Natural killer cell (primary cell): Measurements from ENCODE around the gene GPBAR1. TPM values are rescaled to one million over a fixed set of nuclear protein-coding genes. Genes with fewer than 3 reads are reported as not detected.

Source experiments
- ATAC-seq, 3 donors: fragments of 150-1000 bp in 2 of 3; fragments of 200-7000 bp in 1 of 3; cut with Tn5 transposase; 1 replicate in 1 of 3; 2 replicates in 2 of 3; pipeline ENCODE4 v1.10.0; 2021; ENCODE audit warnings: mild to moderate bottlenecking in 2 of 3, moderate library complexity in 2 of 3
- DNase-seq, 2 donors: peaks; one replicate each; pipeline versions ENCODE4 v3.0.0 to v3.0.0-alpha.2; 2013 to 2021; ENCODE audit warnings: mixed read lengths in 1 of 2
- H3K27ac ChIP-seq: one replicate; pipeline ENCODE4 v1.5.1; 2013; ENCODE audit warnings: mild to moderate bottlenecking, low read length
- H3K27me3 ChIP-seq: one replicate; pipeline ENCODE4 v1.6.1; 2013; ENCODE audit warnings: low read length; ENCODE audit not compliant: control insufficient read depth, insufficient read depth
- H3K36me3 ChIP-seq: one replicate; pipeline ENCODE4 v1.6.1; 2013; ENCODE audit warnings: low read length; ENCODE audit not compliant: control insufficient read depth, insufficient read depth
- H3K4me1 ChIP-seq: one replicate; pipeline ENCODE4 v1.6.1; 2013; ENCODE audit warnings: low read length; ENCODE audit not compliant: control insufficient read depth, insufficient read depth
- H3K4me3 ChIP-seq: one replicate; pipeline ENCODE4 v1.5.1; 2013; ENCODE audit warnings: low read length
- H3K9me3 ChIP-seq: one replicate; pipeline ENCODE4 v1.6.1; 2013; ENCODE audit warnings: low read length; ENCODE audit not compliant: control insufficient read depth, insufficient read depth
- H3K27ac Mint-ChIP-seq, 2 donors: one replicate each; pipeline ENCODE4 v1.8.0; 2022; ENCODE audit warnings: mild to moderate bottlenecking in 2 of 2, mixed read lengths in 2 of 2, moderate library complexity in 1 of 2
- H3K27me3 Mint-ChIP-seq, 2 donors: one replicate each; pipeline ENCODE4 v1.8.0; 2022; ENCODE audit warnings: low read depth in 2 of 2, mixed read lengths in 2 of 2
- H3K36me3 Mint-ChIP-seq: one replicate; pipeline ENCODE4 v1.8.0; 2022; ENCODE audit warnings: mixed read lengths
- H3K4me1 Mint-ChIP-seq, 2 donors: one replicate each; pipeline ENCODE4 v1.8.0; 2022; ENCODE audit warnings: mixed read lengths in 2 of 2
- H3K4me3 Mint-ChIP-seq: one replicate; pipeline ENCODE4 v1.8.0; 2022; ENCODE audit warnings: mild to moderate bottlenecking, moderate library complexity, mixed read lengths
- H3K9me3 Mint-ChIP-seq, 2 donors: one replicate each; pipeline ENCODE4 v1.8.0; 2022; ENCODE audit warnings: mixed read lengths in 2 of 2
- WGBS: methylation state at CpG from one replicate; pipeline ENCODE4 v1.1.7; 2013; ENCODE audit warnings: missing lambda C conversion rate; ENCODE audit not compliant: insufficient coverage; 5-methylcytosine and 5-hydroxymethylcytosine counted together
- intact Hi-C: fragments of 100-400 bp; cut with micrococcal nuclease; formaldehyde crosslinking; loops from one replicate; pipeline ENCODE4 v1.14.2; 2022
- total RNA-seq, 4 donors: library from RNA; stranded (reverse); fragments of 120-200 nt in 1 of 4; gene quantifications; one replicate each; pipeline versions ENCODE4 v1.2.3 to v1.2.4, GENCODE V29; 2013 to 2022
- TF ChIP-seq, protein P1 (sequence below): fragments of 200-600 bp; IDR thresholded peaks from one replicate; pipeline ENCODE4 v1.8.0; 2022; ENCODE audit warnings: antibody characterized with exemption

GPBAR1 gene
- total RNA-seq, 3 donors from 2014 or later (not counting 1 experiment from before 2014, with no cell fraction given) = 1.4 to 3.3 (median 2.6) TPM

DNA sequence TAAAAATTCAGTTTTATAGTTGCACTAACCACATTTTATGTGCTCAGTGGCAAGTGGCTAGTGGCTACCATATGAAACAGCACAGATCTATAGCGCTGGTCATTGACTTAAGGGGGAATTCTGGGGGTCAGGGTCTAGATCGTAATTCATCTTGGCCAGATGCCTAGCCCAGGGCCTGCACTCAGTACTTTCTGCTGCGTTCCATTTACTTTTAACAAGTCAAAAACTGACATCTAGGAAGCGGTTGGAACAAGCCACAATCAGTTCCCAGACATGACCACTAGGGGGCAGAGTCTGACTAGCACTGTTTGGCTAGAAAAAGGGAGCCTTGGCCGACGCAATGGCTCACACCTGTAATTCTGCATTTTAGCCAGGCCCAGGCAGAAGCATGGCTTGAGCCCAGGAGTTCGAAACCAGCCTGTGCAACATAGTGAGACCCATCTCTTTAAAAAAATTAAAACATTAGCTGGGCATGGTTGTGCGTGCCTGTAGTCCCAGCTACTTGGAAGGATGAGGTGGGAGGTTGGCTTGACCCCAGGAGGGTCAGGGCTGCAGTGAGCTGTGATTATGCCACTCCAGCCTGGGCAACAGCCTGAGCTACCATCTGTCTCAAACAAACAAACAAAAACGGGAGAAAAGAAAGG is 40.5 kb downstream of the GPBAR1 start:
- WGBS = 8% methylated on average over 8 of the region's 9 CpGs
- no peaks in the 10 kb centered on the region for H3K36me3 Mint-ChIP-seq

DNA sequence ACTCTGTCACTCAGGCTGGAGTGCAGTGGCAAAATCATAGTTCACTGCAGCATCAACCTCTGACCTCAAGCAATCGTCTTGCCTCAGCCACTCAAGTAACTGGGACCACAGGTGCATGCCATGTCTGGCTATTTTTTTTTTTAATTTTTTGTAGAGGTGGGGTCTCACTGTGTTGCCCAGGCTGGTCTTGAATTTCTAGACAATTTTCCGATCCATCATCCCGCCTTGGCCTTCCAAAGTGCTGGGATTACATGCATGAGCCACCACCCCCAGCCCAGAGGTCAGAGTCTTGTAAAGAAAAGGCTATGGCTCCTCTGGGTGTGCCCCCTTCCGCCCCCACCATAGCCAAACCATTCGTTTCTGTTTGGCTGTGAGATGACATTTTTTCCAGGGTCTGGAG is 44.6 kb downstream of the GPBAR1 start:
- 87% methylated on average over 4 of the region's 5 CpGs for WGBS
- H3K9me3 Mint-ChIP-seq = no peaks in the 10 kb centered on the region
- no peak overlapping the region for H3K4me3 Mint-ChIP-seq
- H3K27me3 Mint-ChIP-seq = peaks cover 0 to 3% of the 10 kb centered on the region in 2 donors
- H3K4me1 ChIP-seq = peaks cover 7% of the 10 kb centered on the region
- no peak for DNase-seq
- no peak overlapping the region for H3K27ac ChIP-seq
- intact Hi-C loops = no loop called here
- no peak overlapping the region for H3K27ac Mint-ChIP-seq
- H3K27me3 ChIP-seq = no peaks in the 10 kb centered on the region
- TF ChIP-seq, protein P1, sequence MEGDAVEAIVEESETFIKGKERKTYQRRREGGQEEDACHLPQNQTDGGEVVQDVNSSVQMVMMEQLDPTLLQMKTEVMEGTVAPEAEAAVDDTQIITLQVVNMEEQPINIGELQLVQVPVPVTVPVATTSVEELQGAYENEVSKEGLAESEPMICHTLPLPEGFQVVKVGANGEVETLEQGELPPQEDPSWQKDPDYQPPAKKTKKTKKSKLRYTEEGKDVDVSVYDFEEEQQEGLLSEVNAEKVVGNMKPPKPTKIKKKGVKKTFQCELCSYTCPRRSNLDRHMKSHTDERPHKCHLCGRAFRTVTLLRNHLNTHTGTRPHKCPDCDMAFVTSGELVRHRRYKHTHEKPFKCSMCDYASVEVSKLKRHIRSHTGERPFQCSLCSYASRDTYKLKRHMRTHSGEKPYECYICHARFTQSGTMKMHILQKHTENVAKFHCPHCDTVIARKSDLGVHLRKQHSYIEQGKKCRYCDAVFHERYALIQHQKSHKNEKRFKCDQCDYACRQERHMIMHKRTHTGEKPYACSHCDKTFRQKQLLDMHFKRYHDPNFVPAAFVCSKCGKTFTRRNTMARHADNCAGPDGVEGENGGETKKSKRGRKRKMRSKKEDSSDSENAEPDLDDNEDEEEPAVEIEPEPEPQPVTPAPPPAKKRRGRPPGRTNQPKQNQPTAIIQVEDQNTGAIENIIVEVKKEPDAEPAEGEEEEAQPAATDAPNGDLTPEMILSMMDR = no peak
- H3K4me3 ChIP-seq = no peak overlapping the region
- no peak for ATAC-seq
- H3K4me1 Mint-ChIP-seq = peaks cover 7% of the 10 kb centered on the region in 2 donors
- no peaks in the 10 kb centered on the region for H3K9me3 ChIP-seq
- no peaks in the 10 kb centered on the region for H3K36me3 ChIP-seq
- H3K36me3 Mint-ChIP-seq = no peaks in the 10 kb centered on the region

More for the DNA sequence above, 40.5 kb downstream of the GPBAR1 start:
- no peaks in the 10 kb centered on the region for H3K27me3 Mint-ChIP-seq
- no peaks in the 10 kb centered on the region for H3K36me3 ChIP-seq
- no peaks in the 10 kb centered on the region for H3K9me3 Mint-ChIP-seq
- peak overlapping the region; percentile 45 to 51 for H3K27ac Mint-ChIP-seq
- intact Hi-C loops = loop anchor here (1.0 to 2.0 kb wide), 6 partner anchors 14 to 347 kb away; partner anchors contain the start of gene CATIP
- H3K4me3 ChIP-seq = no peak overlapping the region
- peaks cover 7% of the 10 kb centered on the region for H3K4me1 ChIP-seq
- TF ChIP-seq, protein P1 = peak; percentile 92
- H3K27me3 ChIP-seq = no peaks in the 10 kb centered on the region
- peaks cover 7% of the 10 kb centered on the region in 2 donors for H3K4me1 Mint-ChIP-seq
- H3K4me3 Mint-ChIP-seq = no peak overlapping the region
- peak; percentile 97 to 99 (median 98) for ATAC-seq
- H3K27ac ChIP-seq = no peak overlapping the region
- DNase-seq = peak; percentile 78 to 94
- no peaks in the 10 kb centered on the region for H3K9me3 ChIP-seq

DNA sequence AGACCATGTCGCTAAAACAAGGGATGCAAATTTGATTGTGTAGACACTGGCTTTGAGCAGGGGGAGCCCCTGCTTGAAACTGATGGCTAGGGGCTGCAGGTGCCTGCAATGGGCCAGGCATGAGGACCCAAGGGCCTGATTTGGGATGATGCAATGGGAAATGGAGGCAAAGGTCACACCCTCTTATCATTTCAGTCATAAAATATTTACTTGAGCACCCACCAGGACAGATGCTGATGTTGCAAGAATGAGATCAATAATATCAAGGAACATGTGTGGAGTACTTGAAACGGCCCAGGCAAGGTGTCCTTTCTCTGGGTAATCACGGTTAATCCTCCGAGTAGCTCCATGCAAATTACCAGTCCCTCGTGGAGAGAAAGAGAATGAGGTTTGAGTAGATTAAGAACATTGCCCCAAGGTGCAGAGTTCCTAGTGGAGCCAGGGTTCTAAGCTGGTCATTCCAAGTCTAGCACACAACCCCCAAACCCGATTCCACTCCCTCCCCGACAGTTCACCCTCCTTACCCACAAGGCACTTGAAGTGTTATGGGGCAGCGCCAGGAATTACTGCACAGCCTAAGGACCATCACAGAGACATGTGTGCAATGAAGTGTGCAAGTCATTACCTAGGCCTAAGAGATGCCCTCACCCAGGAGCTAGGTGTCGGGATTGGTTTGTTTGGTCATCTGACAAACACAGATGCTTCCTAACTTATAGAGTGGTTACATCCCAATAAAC is 45.5 kb downstream of the GPBAR1 start:
- Histone ChIP-seq H3K4me1 (peaks cover 3% of the 10 kb centered on the region), H3K27ac (no peak overlapping the region), H3K4me3 (no peak overlapping the region), H3K27me3 (no peaks in the 10 kb centered on the region), H3K9me3 (no peaks in the 10 kb centered on the region), H3K36me3 (no peaks in the 10 kb centered on the region)
- Mint-ChIP-seq H3K36me3 (no peaks in the 10 kb centered on the region), H3K27me3 (peaks cover 0 to 3% of the 10 kb centered on the region in 2 donors), H3K4me3 (no peak overlapping the region), H3K9me3 (no peaks in the 10 kb centered on the region), H3K4me1 (peaks cover 3% of the 10 kb centered on the region in 2 donors), H3K27ac (no peak overlapping the region)
- DNase-seq (no peak), ATAC-seq (no peak)
- TF ChIP-seq, protein P1 = no peak
- 93% methylated on average over 9 of the region's 9 CpGs for WGBS
- intact Hi-C loops = no loop called here
